ENCODE data around the gene ZMAT5.

DNA sequence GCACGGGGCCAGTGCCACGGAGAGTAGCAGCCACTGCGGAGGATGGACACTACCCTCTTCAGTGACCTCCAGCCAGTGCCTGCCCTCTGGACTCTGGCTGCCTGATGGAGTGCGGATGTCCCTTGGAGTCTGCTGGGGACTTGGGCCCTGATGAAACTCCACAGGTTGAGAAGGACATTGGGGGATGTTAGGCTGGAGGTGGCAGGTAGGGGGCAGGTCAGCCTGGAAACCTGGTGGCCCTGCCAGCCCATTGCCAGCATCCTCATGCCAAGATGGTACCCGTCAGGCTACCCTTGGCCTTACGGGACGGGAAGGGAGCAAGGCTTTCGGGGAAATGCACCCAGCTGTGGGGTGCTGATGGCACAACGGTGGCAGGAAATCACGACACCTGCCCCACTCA, 43.0 kb downstream of the ZMAT5 start:
- TF ChIP-seq CTCF (IDR thresholded peaks at IDR 0.05 in 2 of 3, conservative IDR thresholded peaks at IDR 0.05 in 1 of 3; ENCODE audit: borderline replicate concordance in 1 of 3, insufficient read depth in 1 of 3, low read depth in 2 of 3, low read length in 2 of 3) (0 out of 6 replicates have a peak, but pooled peaks of 1 of the 3 experiments have one; percentile 30), SIN3A (IDR thresholded peaks at IDR 0.05; ENCODE audit: low read depth) (no peak), POLR2A (IDR thresholded peaks at IDR 0.05; ENCODE audit: borderline replicate concordance, extremely low read depth, insufficient read depth, insufficient read length) (no peak), EZH2phosphoT487 (IDR thresholded peaks at IDR 0.05; ENCODE audit: borderline replicate concordance) (no peak), POLR2AphosphoS5 (IDR thresholded peaks at IDR 0.05; ENCODE audit: low read depth, low read length) (no peak), YY1 (IDR thresholded peaks at IDR 0.05; ENCODE audit: extremely low read depth, insufficient replicate concordance, low read depth, low read length) (no peak)
